Medulla oblongata (tissue), 1 donor: ENCODE data around the gene ARSI.

ENCODE experiments used
- DNase-seq: peaks from one replicate; pipeline ENCODE4 v3.0.0-alpha.2; 2015; ENCODE audit errors: extremely low spot score

ARSI gene

DNA sequence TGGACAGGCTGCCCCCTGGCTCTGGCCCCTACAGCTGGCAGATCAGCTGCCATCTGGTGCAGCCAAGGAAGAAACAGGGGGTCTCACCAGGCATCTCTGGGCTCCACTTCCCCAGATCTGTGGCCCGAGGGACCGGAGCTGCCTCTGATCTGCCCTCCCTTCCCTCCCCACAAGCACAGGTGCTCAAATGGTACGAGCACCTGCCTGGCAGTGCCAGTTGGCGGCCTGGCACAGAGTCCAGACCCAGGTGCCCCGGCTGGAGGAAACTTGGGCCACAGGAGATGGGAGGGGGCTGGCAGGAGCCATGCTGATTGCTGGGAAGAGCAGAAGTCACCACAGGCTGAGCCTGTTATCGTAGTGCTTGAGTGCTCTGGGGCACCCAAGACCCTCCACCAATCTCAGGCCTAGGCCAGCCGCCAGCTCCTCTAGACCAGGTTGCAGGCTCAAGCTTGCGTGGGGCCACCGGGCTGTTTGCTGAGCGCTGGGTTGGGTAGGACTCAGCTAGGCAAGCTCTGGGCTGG lies 8.1 kb downstream of the ARSI start:
- DNase-seq: no peak

- no peak for DNase-seq
Measured at GRCh38 chr5:150293091-150293941, 9.4 kb downstream of the ARSI start.

- DNase-seq: no peak
Measured at GRCh38 chr5:150291388-150292385, 11.0 kb downstream of the ARSI start.

DNA sequence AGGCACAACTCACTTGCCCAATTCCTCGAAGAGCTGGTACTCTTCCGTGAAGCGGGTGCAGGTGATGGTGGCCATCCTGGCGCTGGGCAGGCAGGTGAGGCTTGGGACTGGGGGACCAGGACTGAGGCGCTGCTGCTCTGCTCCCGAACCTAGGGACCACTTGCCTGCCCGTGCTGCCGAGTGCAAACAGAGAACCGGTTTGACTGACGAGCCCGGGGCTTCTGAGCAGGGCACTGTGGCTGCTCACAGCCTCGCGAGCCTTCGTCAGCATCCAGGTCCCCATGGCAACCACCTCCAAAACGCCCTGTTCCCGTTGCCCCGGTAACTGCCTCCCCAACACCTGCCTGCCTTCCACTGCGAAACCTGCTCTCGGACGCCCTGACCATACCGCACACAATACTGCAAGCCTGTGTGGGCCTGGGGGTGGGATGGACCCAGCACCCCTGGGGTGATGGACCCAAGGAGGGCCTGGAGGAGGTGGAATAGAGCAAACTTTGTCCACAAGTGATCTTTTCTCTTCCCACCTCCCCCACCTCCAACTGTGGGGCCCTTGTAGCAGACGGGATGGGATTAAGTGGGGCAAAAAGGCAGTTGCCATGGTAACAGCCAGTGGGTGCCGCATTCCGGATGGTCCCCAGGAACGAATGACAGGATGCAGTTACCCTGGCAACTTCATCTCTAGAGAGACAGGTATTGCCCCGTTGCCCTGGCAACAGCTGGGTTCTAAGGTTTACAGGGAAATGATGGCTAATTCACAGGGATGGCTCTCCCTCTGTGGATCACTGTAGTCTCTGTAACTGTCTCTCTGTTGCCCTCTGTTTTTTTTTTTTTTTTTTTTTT lies 12.9 kb downstream of the ARSI start, which contains the start of gene CAMK2A:
Gene CAMK2A, minus strand, starts transcription at position 223 of the 840 bp plus-strand sequence. Its CDS starts 148 bp downstream, at position 75.
- DNase-seq: no peak

DNA sequence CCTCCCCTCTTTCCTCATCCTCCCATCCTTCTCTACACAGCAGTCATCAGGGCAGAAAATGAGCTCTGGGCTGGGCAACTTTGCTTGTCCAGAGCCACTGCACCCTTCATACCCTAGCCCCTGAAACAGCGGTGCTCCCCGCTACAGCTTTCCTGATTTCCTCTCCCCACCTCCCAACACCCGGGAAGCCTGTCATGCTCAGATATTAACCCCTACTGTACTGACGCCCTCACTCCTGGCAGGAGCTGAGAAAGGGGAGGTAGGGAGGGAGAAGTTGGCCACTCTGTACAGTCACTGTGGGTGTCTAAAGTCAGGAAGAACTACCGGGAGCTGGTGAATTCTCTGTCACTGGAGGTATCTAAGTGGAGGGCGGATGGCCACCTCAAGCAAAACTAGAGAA lies 13.9 kb downstream of the ARSI start:
- DNase-seq: no peak

DNA sequence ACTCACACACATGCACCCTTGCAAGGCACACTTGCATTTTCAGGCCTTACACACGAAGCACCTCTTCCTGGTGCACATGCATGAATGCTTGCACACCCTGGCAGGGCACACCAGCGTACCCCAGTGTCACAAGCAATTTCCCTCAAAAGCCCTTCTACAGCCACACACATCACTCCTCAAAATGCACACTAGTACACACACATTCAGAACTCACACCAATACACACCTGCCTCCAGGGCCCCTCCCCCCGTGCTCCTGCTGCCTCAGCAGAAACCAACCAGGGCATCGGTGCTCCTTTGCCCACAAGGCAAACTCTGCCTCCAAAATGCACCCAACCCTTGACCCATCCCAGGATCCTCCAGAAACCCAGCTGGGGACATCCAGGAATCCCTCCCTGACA lies 14.3 kb downstream of the ARSI start:
- no peak for DNase-seq

DNA sequence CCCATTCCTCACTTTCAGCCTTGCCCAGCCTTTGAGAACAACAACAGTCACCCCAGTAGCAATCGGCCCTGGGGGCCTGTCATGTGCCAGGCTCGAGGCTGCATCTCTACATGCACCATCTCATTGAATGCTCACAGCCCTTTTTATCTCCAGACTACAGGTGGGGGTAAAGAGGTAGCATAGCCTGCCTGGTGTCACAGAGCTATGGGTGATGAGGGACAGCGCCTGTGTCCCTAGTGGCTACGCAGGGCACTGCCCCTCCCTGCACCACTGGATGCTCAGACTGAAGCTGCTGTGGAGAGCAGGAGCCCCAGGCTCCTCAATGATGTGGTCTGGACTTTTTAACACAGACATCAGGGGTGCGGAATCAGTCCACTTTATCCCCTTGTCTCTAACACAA lies 15.9 kb downstream of the ARSI start:
- no peak for DNase-seq

GRCh38 chr5:150285114-150285513 lies 17.6 kb downstream of the ARSI start:
- no peak for DNase-seq

DNA sequence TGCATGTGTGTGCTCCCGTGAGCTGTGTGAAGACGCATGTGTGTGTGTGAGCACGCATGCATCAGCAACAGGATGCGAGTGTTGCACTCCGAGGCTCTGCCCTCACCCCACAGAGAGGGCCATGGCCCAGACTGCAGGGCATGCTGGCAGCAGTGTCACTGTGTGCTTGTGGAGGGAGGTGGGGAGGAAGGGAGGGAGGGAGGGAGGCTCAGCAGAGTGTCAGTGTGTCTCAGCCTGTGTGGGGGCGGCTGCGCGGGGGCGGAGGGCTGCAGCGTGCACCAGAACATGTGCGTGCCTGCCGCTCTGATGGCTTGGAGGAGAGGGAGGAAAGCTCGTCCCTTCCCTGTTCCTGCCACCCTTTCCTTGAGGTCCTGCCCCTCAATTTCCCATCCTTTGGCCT lies 18.4 kb downstream of the ARSI start:
- DNase-seq: no peak

- DNase-seq: no peak
Measured at GRCh38 chr5:150283904-150284303, 18.8 kb downstream of the ARSI start.

- DNase-seq: no peak
Measured at GRCh38 chr5:150281987-150282386, 20.7 kb downstream of the ARSI start.

DNA sequence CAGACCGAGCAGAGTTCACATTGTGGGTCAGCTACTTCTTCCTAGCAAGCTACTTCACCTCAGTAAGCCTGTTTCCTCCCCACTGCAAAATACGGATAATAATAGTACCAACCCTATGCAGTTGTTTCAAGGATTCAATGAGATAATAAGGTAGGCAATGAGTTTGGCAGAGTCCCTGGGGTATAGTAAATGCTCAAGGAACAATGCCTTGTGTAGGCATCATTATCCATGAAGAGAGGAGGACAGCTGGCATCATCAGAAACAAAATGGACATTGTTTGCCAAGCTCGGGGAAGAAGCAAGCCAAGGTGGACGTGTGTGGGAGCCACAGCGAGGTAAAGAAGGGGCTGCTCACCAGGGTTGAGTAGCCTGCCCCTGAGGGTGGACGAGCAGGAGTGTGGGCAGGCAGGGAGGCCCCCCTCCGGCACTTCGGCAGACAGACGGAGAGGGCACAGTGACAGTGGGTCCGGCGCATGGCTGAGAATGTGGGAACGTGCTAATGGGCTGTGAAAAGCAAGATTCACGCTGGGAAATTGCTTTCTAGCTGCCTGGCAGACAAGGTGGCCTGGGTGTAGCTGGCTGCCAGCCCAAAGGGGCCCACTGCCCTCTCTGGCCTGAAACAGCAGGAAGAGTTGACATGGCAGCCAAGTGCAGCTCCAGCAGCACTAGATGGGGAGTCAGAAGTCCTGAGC lies 23.2 kb downstream of the ARSI start:
- DNase-seq: no peak

DNA sequence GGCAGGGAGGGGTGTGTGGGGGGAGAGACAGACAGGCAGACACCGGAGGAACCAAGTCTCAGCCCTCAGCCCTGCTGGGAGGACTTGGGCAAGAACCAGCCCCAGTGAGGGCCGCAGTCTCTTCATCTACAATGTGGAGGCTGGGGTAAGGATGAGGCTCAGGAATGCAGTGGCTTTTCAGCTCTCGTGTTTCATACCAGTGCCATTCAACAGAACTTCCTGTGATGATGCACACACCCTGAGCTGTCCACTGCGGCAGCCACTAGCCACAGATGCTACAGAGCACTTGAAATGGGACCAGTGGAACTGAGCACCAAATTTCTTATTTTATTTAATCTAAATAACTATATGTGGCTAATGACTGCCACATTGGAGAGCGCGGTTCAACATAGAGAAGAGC lies 23.8 kb downstream of the ARSI start:
- DNase-seq: no peak

- DNase-seq: no peak
Measured at GRCh38 chr5:150278046-150278730, 24.5 kb downstream of the ARSI start.

DNA sequence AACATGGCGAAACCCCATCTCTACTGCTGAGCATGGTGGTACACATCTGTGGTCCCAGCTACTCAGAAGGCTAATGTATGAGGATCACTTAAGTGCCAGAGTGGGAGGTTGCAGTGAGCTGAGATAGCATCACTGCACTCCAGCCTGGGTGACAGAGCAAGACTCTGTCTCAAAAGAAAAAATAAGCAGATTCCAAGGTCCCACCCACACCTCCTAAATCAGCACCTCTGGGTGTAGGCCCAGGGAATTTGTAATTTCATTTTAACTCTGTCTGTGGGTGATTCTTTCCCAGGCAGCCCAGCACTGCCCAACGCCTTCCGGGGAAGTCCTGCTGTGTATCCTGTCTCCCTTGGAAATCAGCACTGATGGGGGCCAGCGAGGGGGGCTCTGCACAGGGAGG lies 25.7 kb downstream of the ARSI start:
- DNase-seq: no peak

DNA sequence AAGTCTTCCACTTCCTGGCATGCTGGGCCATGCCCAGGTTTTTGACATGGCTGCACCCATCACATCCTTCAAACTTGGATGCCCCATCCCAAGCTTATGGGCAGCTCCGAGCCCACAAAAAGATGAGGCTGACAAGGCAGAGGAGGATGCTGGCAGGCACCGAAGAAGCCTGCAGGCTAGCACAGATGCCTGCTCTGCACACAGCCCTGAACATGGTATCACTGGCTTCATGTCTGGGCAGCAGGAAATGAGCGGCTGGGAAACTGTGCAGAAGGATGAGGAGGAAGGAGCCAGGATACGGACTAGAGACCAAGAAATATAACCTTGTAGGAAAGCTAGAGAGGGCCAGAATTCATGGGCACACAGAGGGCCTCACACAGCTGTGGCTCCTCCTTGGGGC lies 27.9 kb downstream of the ARSI start:
- DNase-seq: no peak

GRCh38 chr5:150272531-150272930 lies 30.2 kb downstream of the ARSI start:
- peak; percentile 73 for DNase-seq

DNA sequence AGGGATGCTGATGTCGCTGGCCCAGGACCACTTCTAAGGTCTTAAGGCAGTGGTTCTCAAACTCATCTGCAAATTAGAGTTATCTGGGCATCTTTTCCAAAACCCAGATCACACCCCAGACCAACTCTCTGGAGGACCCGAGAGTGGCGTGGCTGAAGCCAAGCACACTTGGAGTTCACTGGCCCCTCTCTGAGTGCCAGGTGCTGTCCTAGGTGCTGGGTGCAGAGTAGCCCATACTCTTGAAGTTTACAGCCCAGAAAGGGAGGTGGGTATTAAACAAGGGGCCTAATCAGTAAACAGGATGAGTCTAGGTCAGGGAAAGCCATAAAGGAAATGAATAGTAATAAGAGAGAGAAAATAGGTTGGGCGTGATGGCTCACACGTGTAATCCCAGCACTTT lies 30.8 kb downstream of the ARSI start:
- DNase-seq: no peak

- DNase-seq: no peak
Measured at GRCh38 chr5:150271296-150271692, 31.4 kb downstream of the ARSI start.
